ENCODE data around the gene RPS2. TPM values are rescaled to one million over a fixed set of nuclear protein-coding genes. Genes with fewer than 3 reads are reported as not detected.

The RPS2 gene
- total RNA-seq, 2 experiments from 2014 or later = 2,564 to 2,882 TPM

GRCh38 chr16:2003827-2004641 lies 39.4 kb upstream of the RPS2 start:
- Mint-ChIP-seq H3K4me1 (peaks cover 37% of the 10 kb centered on the region), H3K36me3 (ENCODE audit: low read depth) (peaks cover 23% of the 10 kb centered on the region), H3K4me3 (no peak overlapping the region), H3K9me3 (no peaks in the 10 kb centered on the region), H3K27me3 (no peaks in the 10 kb centered on the region), H3K27ac (no peak overlapping the region)
- ChIA-PET POLR2A (no interaction called here), CTCF (interaction anchor here (0.6 to 3.7 kb wide), 20 partner anchors 9 to 388 kb away, joined by 3 to 36 read pairs (median 4); partner anchors contain the start of genes NME3, NOXO1, NPW and NTHL1)
- DNase-seq = peak; percentile 92

- ChIA-PET POLR2A (no interaction called here), CTCF (interaction anchor here (0.6 to 3.7 kb wide), 15 partner anchors 9 to 162 kb away, joined by 3 to 36 read pairs (median 5); partner anchors contain the start of genes NTHL1, TBL3, TRAF7 and TSC2)
- peaks cover 32% of the 10 kb centered on the region for H3K4me1 Mint-ChIP-seq
- no peak overlapping the region for H3K27ac Mint-ChIP-seq
- DNase-seq = no peak
- H3K36me3 Mint-ChIP-seq (ENCODE audit: low read depth) = peaks cover 25% of the 10 kb centered on the region
- H3K4me3 Mint-ChIP-seq = no peak overlapping the region
- H3K27me3 Mint-ChIP-seq = no peaks in the 10 kb centered on the region
- no peaks in the 10 kb centered on the region for H3K9me3 Mint-ChIP-seq
Observed at GRCh38 chr16:2003231-2003826, 38.7 kb upstream of the RPS2 start.

DNA sequence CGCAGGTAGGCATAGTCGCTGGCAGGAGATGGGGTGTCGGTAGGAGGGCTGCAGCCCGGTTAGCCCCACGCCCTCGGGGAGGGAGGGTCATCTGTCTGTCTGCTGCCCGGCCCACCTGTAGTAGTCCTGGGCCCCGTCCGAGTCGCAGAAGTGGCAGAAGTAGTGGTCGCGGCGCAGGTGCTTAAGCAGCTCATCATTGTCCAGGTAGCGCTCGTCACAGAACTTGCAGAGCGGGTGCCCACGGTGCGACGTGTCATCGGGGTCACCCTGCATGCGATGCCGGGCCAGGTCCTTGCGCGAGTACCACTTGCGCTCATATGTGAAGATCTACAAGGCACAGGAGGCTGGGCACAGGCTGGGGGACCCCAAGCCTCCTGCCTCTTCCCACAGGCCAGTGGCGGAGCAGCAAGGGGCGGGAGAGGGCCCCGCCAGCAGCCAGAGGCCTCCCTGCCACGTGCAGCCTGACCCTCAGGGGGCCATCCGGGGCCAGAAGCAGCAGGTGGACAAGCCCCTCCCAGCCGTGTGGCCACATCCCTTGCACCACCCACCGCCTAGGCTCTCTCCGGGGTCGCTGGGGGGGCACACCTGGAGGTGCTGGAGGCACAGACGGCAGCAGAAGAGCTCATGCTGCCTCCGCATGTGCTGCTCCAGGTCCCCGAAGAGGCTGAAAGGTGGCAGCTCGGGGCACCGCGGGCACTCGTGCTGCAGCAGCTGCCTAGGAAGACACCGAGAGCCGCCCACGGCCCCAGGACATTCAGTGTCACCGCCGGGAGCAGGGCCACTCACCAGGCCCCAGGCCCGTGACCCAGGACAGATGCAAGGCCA lies 38.0 kb upstream of the RPS2 start:
- Mint-ChIP-seq H3K4me3 (no peak overlapping the region), H3K27ac (no peak overlapping the region), H3K27me3 (no peaks in the 10 kb centered on the region), H3K36me3 (ENCODE audit: low read depth) (peaks cover 27% of the 10 kb centered on the region), H3K4me1 (peaks cover 25% of the 10 kb centered on the region), H3K9me3 (no peaks in the 10 kb centered on the region)
- no peak for DNase-seq
- POLR2A ChIA-PET = no interaction called here
- CTCF ChIA-PET = interaction anchor here (0.6 to 3.7 kb wide), 11 partner anchors 8 to 152 kb away, joined by 3 to 36 read pairs (median 6); partner anchors contain the start of genes TBL3 and TRAF7

- ChIA-PET CTCF (no interaction called here), POLR2A (no interaction called here)
- no peaks in the 10 kb centered on the region for H3K9me3 Mint-ChIP-seq
- no peak overlapping the region for H3K4me3 Mint-ChIP-seq
- H3K36me3 Mint-ChIP-seq (ENCODE audit: low read depth) = peaks cover 25% of the 10 kb centered on the region
- H3K27me3 Mint-ChIP-seq = no peaks in the 10 kb centered on the region
- no peak overlapping the region for H3K27ac Mint-ChIP-seq
- H3K4me1 Mint-ChIP-seq = peaks cover 17% of the 10 kb centered on the region
- DNase-seq = no peak
Observed at GRCh38 chr16:2001456-2002355, 37.1 kb upstream of the RPS2 start.

- CTCF ChIA-PET = no interaction called here
- Mint-ChIP-seq H3K27ac (no peak overlapping the region), H3K27me3 (no peaks in the 10 kb centered on the region), H3K4me3 (no peak overlapping the region), H3K36me3 (ENCODE audit: low read depth) (peaks cover 22% of the 10 kb centered on the region), H3K9me3 (no peaks in the 10 kb centered on the region), H3K4me1 (peaks cover 17% of the 10 kb centered on the region)
- POLR2A ChIA-PET = no interaction called here
- DNase-seq = no peak
Observed at GRCh38 chr16:2001035-2001434, 36.4 kb upstream of the RPS2 start.

DNA sequence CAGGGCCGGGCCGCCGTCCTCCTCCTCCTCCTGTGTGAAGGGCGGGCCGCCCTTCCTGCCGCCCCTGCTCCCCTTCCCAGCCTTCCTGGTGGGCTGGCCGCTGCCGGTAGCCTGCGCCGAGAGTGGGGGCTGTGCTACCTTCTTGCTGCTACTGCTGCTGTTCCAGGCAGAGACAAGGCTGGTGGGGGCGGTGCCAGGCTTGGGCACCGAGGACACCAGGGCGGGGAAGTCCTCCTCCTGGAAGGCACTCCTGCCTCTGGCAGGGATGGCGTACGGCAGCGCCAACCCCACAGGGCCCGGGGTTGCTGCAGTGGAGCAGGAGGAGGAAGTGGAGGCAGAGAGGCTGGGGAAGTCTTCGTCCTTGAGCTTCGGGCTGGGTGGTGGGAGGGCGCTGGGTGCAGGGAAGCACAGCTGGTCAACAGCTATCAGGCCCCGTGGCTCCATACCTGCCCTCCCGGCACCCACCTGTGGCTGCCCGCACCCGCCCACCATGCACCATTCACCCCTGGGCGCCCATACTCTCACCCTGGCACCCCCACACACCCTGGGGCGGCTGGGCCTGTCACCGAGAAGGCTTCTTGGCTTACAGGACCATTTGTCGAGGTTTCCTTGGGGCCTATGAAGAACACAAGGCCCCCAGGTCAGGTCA lies 35.4 kb upstream of the RPS2 start:
- H3K27ac Mint-ChIP-seq = no peak overlapping the region
- H3K9me3 Mint-ChIP-seq = no peaks in the 10 kb centered on the region
- CTCF ChIA-PET = interaction anchor here (1.2 kb wide), 2 partner anchors 16 to 23 kb away, joined by 3 read pairs; partner anchors contain the start of gene GFER
- no peaks in the 10 kb centered on the region for H3K27me3 Mint-ChIP-seq
- peaks cover 19% of the 10 kb centered on the region for H3K36me3 Mint-ChIP-seq (ENCODE audit: low read depth)
- POLR2A ChIA-PET = no interaction called here
- peaks cover 12% of the 10 kb centered on the region for H3K4me1 Mint-ChIP-seq
- H3K4me3 Mint-ChIP-seq = no peak overlapping the region
- no peak for DNase-seq

- no peaks in the 10 kb centered on the region for H3K9me3 Mint-ChIP-seq
- H3K27ac Mint-ChIP-seq = no peak overlapping the region
- H3K27me3 Mint-ChIP-seq = no peaks in the 10 kb centered on the region
- CTCF ChIA-PET = interaction anchor here (1.2 kb wide), 3 partner anchors 15 to 23 kb away, joined by 3 read pairs; partner anchors contain the start of genes GFER and NOXO1
- H3K4me3 Mint-ChIP-seq = no peak overlapping the region
- peaks cover 9% of the 10 kb centered on the region for H3K4me1 Mint-ChIP-seq
- no peak for DNase-seq
- POLR2A ChIA-PET = no interaction called here
- H3K36me3 Mint-ChIP-seq (ENCODE audit: low read depth) = peaks cover 19% of the 10 kb centered on the region
Observed at GRCh38 chr16:1998852-1999801, 34.5 kb upstream of the RPS2 start.

- Mint-ChIP-seq H3K4me3 (no peak overlapping the region), H3K27me3 (no peaks in the 10 kb centered on the region), H3K4me1 (peaks cover 11% of the 10 kb centered on the region), H3K36me3 (ENCODE audit: low read depth) (peaks cover 19% of the 10 kb centered on the region), H3K27ac (no peak overlapping the region), H3K9me3 (no peaks in the 10 kb centered on the region)
- POLR2A ChIA-PET = no interaction called here
- CTCF ChIA-PET = interaction anchor here (1.2 kb wide), 2 partner anchors 15 to 17 kb away, joined by 3 read pairs; partner anchors contain the start of genes GFER and NOXO1
- DNase-seq = no peak
Observed at GRCh38 chr16:1998360-1998835, 33.8 kb upstream of the RPS2 start.

DNA sequence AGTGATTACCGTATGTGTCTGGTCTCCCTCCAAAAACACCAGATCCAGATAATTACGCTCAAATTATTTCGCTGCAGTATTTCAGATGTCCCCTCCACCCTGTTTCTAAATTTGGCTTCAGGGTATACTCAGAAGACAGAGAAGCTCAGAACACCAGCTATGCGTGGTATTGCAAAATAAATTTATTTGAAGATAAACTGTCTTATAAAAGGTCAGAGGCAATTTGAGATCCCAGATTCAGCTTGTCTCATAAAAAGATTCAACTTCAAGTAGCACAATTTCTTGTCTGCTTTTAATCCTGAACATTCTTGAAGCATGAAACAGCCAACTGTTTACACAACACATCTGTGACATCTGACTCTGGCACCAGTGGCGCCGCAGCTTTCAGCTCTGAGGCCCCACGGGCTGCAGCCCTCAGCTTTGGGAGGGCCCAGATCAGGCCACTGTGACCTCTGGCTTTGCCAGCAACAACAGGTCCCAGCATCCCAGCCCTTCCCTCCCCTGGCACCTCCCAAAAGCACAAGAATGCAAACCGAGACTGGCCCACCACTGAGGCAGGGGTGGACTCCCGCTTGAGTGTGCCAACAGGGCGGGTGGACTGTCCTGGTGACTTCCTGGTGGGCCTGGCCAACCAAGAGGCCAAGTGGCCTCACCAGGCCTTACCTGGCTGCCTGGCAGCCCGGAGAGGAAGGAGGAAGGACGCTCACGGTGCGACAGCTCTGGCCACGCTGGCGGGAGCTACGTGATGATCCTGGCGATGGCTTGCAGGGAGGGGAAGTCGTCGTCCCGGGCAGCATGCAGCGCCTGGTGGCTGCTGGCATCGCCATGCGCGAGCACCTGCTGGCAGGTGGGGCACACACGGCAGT lies 33.1 kb upstream of the RPS2 start:
- CTCF ChIA-PET = interaction anchor here (1.2 kb wide), 1 partner anchor 143 kb away, joined by 5 read pairs; no protein-coding TSS in a partner anchor
- no peak overlapping the region for H3K27ac Mint-ChIP-seq
- no peak for DNase-seq
- H3K27me3 Mint-ChIP-seq = no peaks in the 10 kb centered on the region
- POLR2A ChIA-PET = no interaction called here
- H3K9me3 Mint-ChIP-seq = no peaks in the 10 kb centered on the region
- peaks cover 19% of the 10 kb centered on the region for H3K36me3 Mint-ChIP-seq (ENCODE audit: low read depth)
- H3K4me1 Mint-ChIP-seq = peaks cover 13% of the 10 kb centered on the region
- no peak overlapping the region for H3K4me3 Mint-ChIP-seq

DNA sequence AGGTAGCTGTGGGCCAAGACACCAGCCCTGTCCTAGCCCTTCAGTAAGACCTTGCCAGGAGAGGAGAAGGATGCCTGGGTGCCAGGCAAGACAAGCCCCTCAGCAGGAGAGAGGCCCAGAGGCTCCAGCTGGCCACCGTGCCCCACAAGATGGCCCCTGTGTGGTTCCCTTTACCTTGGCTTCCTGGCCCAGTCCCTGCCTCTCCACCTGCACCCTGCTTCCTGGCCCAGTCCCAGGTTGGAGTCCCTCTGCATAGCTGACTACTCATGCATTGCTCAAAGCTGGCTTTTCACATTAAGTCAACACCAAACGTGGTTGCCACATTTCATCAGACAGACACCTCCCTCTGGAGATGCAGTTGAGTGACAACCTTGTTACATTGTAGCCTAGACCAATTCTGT lies 29.1 kb upstream of the RPS2 start:
- DNase-seq = no peak
- Mint-ChIP-seq H3K36me3 (ENCODE audit: low read depth) (peaks cover 9% of the 10 kb centered on the region), H3K4me3 (no peak overlapping the region), H3K9me3 (no peaks in the 10 kb centered on the region), H3K27me3 (peaks cover 16% of the 10 kb centered on the region), H3K4me1 (peaks cover 24% of the 10 kb centered on the region), H3K27ac (peak overlapping the region; percentile 80)
- CTCF ChIA-PET = interaction anchor here (0.9 to 5.0 kb wide), 5 partner anchors 10 to 29 kb away, joined by 3 to 36 read pairs (median 4); partner anchors contain the start of genes GFER and ZNF598
- POLR2A ChIA-PET = interaction anchor here (0.9 kb wide), 1 partner anchor 160 kb away, joined by 3 read pairs; no protein-coding TSS in a partner anchor
